Testis (tissue), 2 donors: Measurements from ENCODE around the gene INTS2.

Source experiments
- POLR2A ChIP-seq: fragments of 450-650 bp; IDR thresholded peaks from one replicate; pipeline ENCODE4 v1.6.1; 2017; ENCODE audit warnings: antibody characterized with exemption, mild to moderate bottlenecking, moderate library complexity
- TF ChIP-seq, protein P1 (sequence below), 3 experiments: fragments of 450-650 bp in 2 of 3; fragments of 200-600 bp in 1 of 3; sonication (generic) in 1 of 3; IDR thresholded peaks; one replicate each; pipeline ENCODE4 v1.5.1; 2016 to 2019; ENCODE audit warnings: antibody characterized with exemption in 3 of 3, mild to moderate bottlenecking in 2 of 3, moderate library complexity in 1 of 3

DNA sequence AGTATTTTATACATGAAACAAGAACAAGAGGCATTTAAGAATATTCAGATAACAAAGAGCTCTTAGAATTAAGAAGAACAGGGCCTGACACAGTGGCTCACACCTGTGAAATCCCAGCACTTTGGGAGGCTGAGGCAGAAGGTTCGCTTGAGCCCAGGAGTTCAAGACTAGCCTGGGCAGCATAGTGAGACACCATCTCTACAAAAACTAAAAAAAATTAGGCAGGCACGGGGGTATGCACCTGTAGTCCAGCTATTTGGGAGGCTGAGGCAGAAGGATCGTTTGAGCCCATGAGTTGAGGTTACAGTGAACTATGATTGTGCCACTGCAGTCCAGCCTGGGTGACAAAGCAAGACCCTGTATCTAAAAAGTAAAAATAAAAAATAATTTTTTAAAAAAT, 52.0 kb downstream of the INTS2 start:
- TF ChIP-seq, protein P1, sequence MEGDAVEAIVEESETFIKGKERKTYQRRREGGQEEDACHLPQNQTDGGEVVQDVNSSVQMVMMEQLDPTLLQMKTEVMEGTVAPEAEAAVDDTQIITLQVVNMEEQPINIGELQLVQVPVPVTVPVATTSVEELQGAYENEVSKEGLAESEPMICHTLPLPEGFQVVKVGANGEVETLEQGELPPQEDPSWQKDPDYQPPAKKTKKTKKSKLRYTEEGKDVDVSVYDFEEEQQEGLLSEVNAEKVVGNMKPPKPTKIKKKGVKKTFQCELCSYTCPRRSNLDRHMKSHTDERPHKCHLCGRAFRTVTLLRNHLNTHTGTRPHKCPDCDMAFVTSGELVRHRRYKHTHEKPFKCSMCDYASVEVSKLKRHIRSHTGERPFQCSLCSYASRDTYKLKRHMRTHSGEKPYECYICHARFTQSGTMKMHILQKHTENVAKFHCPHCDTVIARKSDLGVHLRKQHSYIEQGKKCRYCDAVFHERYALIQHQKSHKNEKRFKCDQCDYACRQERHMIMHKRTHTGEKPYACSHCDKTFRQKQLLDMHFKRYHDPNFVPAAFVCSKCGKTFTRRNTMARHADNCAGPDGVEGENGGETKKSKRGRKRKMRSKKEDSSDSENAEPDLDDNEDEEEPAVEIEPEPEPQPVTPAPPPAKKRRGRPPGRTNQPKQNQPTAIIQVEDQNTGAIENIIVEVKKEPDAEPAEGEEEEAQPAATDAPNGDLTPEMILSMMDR (IDR thresholded peaks at IDR 0.05): no peak
- no peak for TF ChIP-seq POLR2A
